Measurements from ENCODE around the gene NFKBIZ. TPM values are rescaled to one million over a fixed set of nuclear protein-coding genes. Genes with fewer than 3 reads are reported as not detected.

The NFKBIZ gene
- total and polyA plus RNA-seq, 2 donors (not counting 3 experiments of a cell fraction or from before 2014, with no cell fraction given), result 17.5 to 28.9 TPM

GRCh38 chr3:101811875-101812274, 37.4 kb upstream of the NFKBIZ start:
- no peak for DNase-seq (ENCODE audit: low read depth, low spot score)
- Histone ChIP-seq H3K9me3 (replicated peaks; ENCODE audit: control insufficient read depth, insufficient read depth, low read length) (no peaks in the 10 kb centered on the region), H3K36me3 (ENCODE audit: control insufficient read depth in 2 of 2, extremely low read depth in 1 of 2, insufficient read depth in 2 of 2, low read length in 2 of 2) (no peaks in the 10 kb centered on the region), H3K4me3 (replicated peaks in 1 of 3; ENCODE audit: insufficient read depth in 1 of 3, low read depth in 1 of 3, low read length in 3 of 3) (no peak overlapping the region), H3K27me3 (ENCODE audit: control insufficient read depth in 2 of 2, insufficient read depth in 2 of 2, low read length in 2 of 2) (no peaks in the 10 kb centered on the region), H3K4me1 (ENCODE audit: control insufficient read depth, extremely low read depth, insufficient read depth, low read length) (peaks cover 14% of the 10 kb centered on the region), H3K27ac (ENCODE audit: insufficient read depth, low read depth, low read length) (no peak overlapping the region), H3K9ac (replicated peaks; ENCODE audit: extremely low read depth, insufficient read depth, low read length) (no peak overlapping the region), H2AFZ (ENCODE audit: low read depth, low read length) (no peak overlapping the region), H3K79me2 (ENCODE audit: control insufficient read depth, insufficient read depth, low read length) (no peaks in the 10 kb centered on the region), H3K9me1 (replicated peaks; ENCODE audit: control insufficient read depth, extremely low read depth, insufficient read depth, low read length) (no peaks in the 10 kb centered on the region), H4K20me1 (replicated peaks; ENCODE audit: control insufficient read depth, extremely low read depth, insufficient read depth, low read length) (no peaks in the 10 kb centered on the region), H3K4me2 (ENCODE audit: insufficient read depth, low read length) (no peak overlapping the region)
- POLR2A ChIA-PET, result interaction anchor here (1.3 kb wide), 1 partner anchor 38 kb away, joined by 3 read pairs; the partner anchor contains the start of gene NFKBIZ
- dilution Hi-C loops (cut with MboI; ENCODE audit: extremely low pct_ligation_motif_present, low sequenced_read_pairs), result no loop called here
- CTCF ChIA-PET, result interaction anchor here (1.1 to 12.9 kb wide), 5 partner anchors 9 to 724 kb away, joined by 4 to 358 read pairs (median 14); no protein-coding TSS in a partner anchor
- BruUV-seq (replicated peaks), result no TSS peak
- FAIRE-seq, result no peak
- intact Hi-C loops (cut with micrococcal nuclease), result no loop called here
- no peak for TF ChIP-seq GATA2 (IDR thresholded peaks at IDR 0.05; ENCODE audit: insufficient read depth, insufficient read length, low read depth, low read length)
- TF ChIP-seq FOS (IDR thresholded peaks at IDR 0.05; ENCODE audit: borderline replicate concordance, insufficient read depth, low read length), result no peak
- TF ChIP-seq POLR2AphosphoS5 (IDR thresholded peaks at IDR 0.05; ENCODE audit: insufficient read depth, low read depth, low read length), result no peak
- no peak for TF ChIP-seq CTCF (IDR thresholded peaks at IDR 0.05; ENCODE audit: extremely low read depth in 1 of 2, insufficient read depth in 1 of 2, low read depth in 1 of 2, low read length in 2 of 2)
- TF ChIP-seq POLR2A (IDR thresholded peaks at IDR 0.05; ENCODE audit: low read depth, low read length), result no peak
- TF ChIP-seq, protein P1, sequence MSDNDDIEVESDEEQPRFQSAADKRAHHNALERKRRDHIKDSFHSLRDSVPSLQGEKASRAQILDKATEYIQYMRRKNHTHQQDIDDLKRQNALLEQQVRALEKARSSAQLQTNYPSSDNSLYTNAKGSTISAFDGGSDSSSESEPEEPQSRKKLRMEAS (IDR thresholded peaks at IDR 0.05; ENCODE audit: insufficient read depth, insufficient read length), result no peak
- no peak for TF ChIP-seq EZH2 (IDR thresholded peaks at IDR 0.05; ENCODE audit: borderline replicate concordance, low read depth, low read length, severe bottlenecking)
- TF ChIP-seq MYC (IDR thresholded peaks at IDR 0.05; ENCODE audit: low read depth, low read length), result no peak
- TF ChIP-seq JUN (IDR thresholded peaks at IDR 0.05; ENCODE audit: borderline replicate concordance, insufficient read depth, insufficient read length, low read depth), result no peak
